Measurements from ENCODE around the gene FPR3.
A peak's percentile ranks its signal among the peaks of the same experiment; 100 is the strongest.
"Not testable (repeated sequence)": the region's sequence is repeated elsewhere in the genome, so short reads cannot be mapped to it uniquely, and the experiment has no call there.

Gene FPR3

GRCh38 chr19:51784109-51784785 lies 10.7 kb upstream of the FPR3 start:
- DNase-seq = no peak

GRCh38 chr19:51784922-51785690 lies 9.9 kb upstream of the FPR3 start:
- DNase-seq = peak; percentile 25

GRCh38 chr19:51786646-51787494 lies 8.1 kb upstream of the FPR3 start:
- no peak for DNase-seq

- DNase-seq = no peak
Measured at GRCh38 chr19:51788029-51788428, 6.9 kb upstream of the FPR3 start.

- no peak for DNase-seq
Measured at GRCh38 chr19:51789061-51789795, 5.7 kb upstream of the FPR3 start.

GRCh38 chr19:51792932-51793331 lies 2.0 kb upstream of the FPR3 start:
- no peak for DNase-seq

- DNase-seq = no peak
Measured at GRCh38 chr19:51793994-51794393, 963 bp upstream of the FPR3 start.

- no peak for DNase-seq
Measured at GRCh38 chr19:51796195-51796679, 1.3 kb downstream of the FPR3 start.

GRCh38 chr19:51797480-51797879 lies 2.5 kb downstream of the FPR3 start:
- no peak for DNase-seq

- DNase-seq = no peak
Measured at GRCh38 chr19:51798062-51798461, 3.1 kb downstream of the FPR3 start.

- DNase-seq = no peak
Measured at GRCh38 chr19:51799034-51799773, 4.2 kb downstream of the FPR3 start.

GRCh38 chr19:51799774-51800472 lies 5.0 kb downstream of the FPR3 start:
- no peak for DNase-seq

- DNase-seq = no peak
Measured at GRCh38 chr19:51800473-51801244, 5.7 kb downstream of the FPR3 start.

- no peak for DNase-seq
Measured at GRCh38 chr19:51802775-51803174, 7.8 kb downstream of the FPR3 start.

GRCh38 chr19:51803519-51803918 lies 8.6 kb downstream of the FPR3 start:
- DNase-seq = no peak

- no peak for DNase-seq
Measured at GRCh38 chr19:51803967-51804366, 9.0 kb downstream of the FPR3 start.

GRCh38 chr19:51804789-51805188 lies 9.8 kb downstream of the FPR3 start:
- DNase-seq = not testable (repeated sequence)

GRCh38 chr19:51805396-51805795 lies 10.4 kb downstream of the FPR3 start:
- not testable (repeated sequence) for DNase-seq

- DNase-seq = not testable (repeated sequence)
Measured at GRCh38 chr19:51806571-51806970, 11.6 kb downstream of the FPR3 start.

GRCh38 chr19:51807111-51807701 lies 12.2 kb downstream of the FPR3 start:
- DNase-seq = no peak

All from stimulated activated CD4-positive, alpha-beta T cell treated with anti-CD3 and anti-CD28 coated beads, Interleukin-12 subunit alpha, Interleukin-12 subunit beta, amount 100 ng/mL, for 4 hours (primary cell).